Right lung (tissue), 5 donors: Measurements from ENCODE around the gene DNAJC25. TPM values are rescaled to one million over a fixed set of nuclear protein-coding genes. Genes with fewer than 3 reads are reported as not detected.

Experiments used
- DNase-seq, 2 donors: peaks; one replicate each; pipeline ENCODE4 v3.0.0-alpha.2; 2013
- polyA plus RNA-seq, 5 donors: library from polyadenylated mRNA; unstranded; fragments of 120-200 nt; gene quantifications; one replicate each; pipeline versions ENCODE4 v1.2.1 to v1.2.3, GENCODE V29; 2013; ENCODE audit warnings: inconsistent platforms in 1 of 5, low replicate concordance in 1 of 5; ENCODE audit not compliant: insufficient read length in 5 of 5, insufficient read depth in 1 of 5

The DNAJC25 gene
- polyA plus RNA-seq, 5 donors, result 11.2 to 14.8 (median 13.5) TPM

DNA sequence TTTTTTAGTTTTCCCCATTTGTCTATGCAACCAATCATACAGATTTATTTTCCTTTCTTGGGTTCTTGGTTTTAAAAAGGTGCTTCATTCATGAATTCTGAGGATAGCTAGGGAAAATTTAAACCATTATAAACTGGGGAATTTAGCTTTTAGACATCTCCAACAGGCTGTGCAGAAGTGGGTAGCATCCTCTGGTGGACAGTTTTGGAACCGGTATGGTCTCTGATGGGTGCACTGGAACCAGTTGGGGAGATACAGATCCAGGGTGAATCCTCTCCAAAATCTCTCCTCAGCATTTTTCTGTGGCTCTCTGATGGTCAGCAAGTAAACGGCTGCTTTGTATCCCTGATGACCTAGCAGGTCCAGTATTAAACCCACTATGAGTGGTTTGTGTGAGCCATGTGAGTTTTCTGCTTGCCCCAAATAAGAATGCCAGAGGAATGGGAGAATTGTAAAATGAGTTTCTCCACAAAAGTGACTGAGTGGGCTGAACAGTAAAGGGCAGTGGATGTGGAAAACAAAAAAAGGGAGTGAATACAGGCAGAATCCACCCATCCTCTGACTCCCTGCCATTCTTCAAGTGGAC is 9.1 kb upstream of the DNAJC25 start:
- DNase-seq, result no peak

DNA sequence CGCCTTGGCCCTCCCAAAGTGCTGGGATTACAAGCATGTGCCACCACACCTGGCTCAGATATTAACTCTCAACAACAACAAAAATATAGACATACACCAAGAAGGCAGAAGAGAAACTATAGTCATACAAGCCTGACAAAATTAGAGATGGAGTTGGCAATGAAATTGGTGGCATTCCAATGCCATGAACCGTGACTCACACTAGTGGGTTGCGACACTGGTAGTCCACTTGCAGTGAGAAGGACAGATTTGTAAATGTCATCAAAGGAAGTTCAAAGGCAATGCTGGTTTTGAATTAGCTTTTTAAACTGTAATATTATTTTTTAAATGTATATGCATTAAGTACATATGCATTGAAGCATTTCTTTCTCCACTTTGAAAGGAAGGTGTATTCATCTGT is 8.5 kb upstream of the DNAJC25 start:
- no peak for DNase-seq

DNA sequence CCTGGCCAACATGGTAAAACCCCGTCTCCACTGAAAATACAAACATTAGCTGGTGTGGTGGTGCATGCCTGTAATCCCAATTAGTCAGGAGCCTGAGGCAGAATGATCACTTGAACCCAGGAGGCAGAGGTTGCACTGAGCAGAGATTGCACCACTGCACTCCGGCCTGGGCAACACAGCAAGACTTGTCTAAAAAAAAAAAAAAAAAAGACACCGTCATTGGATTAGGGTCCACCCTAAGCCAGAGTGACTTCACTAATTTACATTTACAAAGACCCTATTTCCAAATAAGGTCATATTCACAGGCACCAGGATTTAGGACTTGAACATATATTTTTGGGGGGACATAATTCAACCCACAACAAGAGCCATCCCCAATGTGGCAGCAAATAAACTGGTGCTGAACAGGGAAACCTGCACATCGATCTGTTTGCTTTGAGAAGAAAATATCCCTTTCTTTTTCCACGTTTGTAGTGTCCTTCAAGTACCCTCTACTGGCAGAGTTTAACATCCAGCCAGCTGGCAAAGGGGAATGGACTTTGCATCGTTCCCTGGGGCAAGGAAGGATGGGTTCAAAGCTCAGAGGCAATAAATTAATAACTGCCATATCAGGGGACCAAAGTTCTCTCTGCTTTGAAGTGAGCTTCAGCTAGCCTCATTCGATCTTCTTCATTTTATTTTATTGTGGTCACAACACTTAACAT is 3.7 kb upstream of the DNAJC25 start:
- no peak for DNase-seq

DNA sequence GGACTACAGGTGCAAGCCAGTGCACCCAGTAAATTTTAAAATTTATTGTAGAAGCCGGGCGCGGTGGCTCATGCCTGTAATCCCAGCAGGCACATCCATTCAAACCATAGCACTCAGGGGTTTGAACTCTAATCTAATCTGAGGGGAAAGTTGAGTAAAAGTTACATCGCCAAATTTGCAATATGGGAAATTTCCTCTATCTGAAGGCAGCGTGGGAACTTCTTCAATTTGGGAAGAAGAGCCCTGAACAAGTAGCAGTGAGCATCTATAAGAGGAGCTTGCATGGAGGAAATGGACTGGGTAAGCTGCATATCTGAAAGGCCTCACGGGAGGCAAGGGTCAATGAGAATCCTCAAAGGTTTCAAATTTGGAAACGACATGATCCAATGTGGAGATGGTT is 2.7 kb upstream of the DNAJC25 start:
- DNase-seq, result no peak

DNA sequence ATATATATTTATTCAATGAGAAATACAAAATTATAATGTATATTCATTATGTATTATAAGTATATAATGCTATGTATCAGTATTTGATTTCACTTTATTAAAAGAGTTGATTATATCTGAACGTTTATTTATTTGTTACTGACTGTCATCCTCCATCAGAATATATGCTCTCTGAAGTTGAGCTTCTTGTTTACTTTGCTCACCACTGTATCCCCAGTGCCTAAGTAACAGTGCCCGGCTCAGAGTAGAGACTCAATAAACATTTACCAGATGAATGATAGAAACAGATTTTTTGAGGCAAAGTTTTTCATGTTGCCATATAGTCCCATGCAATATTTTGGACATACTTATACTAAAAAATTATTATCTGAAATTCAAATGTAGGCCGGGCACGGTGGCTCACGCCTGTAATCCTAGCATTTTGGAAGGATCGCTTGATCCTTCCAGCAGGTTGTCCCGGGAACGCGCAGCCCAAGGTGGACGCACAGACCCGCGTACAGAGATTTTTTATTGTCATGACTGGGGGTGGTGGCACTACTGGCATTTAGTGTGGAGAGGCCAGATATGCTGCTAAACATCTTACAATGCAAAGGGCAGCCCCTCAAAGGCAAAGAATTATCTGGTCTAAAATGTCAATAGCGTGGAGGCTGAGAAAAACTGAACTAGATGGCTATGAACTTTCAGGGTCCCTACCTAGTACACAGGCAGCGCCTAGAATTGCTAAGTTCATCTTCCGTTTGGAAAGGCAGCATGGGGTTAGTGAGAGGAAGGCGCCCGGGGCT is 761 bp upstream of the DNAJC25 start:
- DNase-seq, result no peak

DNA sequence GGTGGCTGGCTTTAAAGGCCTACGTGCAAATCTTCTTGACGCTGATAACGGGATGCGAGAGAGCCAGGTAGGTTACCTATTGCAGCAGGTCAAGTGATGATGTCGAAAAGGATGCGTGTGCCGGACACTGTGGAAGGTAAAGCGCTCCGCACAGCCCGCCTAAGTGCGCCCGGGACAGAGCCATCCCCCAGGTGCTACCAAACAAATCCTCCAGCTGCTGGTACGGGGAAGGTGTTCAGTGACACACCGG is 245 bp upstream of the DNAJC25 start:
- DNase-seq, result no peak

DNA sequence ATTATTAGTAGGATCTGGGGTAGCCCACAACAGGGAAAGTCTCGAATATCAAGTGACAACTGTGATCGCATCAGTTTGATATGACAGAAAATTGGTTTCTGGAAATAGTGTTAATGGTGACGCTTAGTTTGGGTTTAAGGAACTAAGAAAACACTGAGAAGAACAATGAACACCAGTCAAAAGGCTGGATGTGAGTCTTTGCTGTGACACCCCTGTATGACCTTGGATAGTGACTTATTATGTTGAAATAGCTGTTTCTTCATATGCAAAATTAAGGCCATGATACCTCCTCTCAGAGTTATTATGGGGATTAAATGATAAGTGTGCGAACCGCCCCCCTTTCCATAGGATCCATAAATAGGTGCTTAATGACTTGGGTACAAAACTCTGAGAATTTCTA is 926 bp downstream of the DNAJC25 start:
- DNase-seq, result no peak

DNA sequence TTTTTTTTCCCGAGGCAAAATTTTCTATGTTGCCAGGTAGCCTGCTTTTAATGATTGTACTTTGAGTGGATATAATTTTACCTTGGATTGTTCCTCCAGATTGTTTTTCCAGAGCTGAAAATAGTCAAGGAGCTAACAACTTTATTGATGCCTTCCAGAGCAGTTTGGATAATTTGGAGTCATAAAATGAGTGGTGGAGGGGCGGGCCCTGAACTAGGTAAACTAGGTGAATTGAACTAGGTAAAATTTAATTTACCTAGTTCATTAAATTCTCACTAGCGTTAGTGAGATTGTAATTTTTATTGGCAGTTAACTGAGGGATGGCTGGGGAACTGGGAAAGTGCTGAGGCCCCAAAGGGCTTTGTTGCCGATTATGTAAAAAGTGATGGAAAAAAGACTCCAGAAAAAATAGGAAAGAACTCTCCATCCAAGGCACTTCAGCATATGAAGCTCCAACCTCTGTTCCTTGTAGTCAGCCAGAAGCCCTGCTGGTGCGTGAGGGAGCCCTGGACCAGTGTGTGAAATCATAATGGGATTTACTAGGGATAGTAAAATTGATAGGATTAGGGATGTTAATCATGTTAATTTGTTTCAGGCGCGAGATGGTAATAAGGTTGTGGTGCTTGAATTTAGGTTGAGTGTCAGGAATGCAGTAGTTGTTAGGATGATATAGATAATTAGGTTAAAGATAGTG is 1.7 kb downstream of the DNAJC25 start:
- no peak for DNase-seq

DNA sequence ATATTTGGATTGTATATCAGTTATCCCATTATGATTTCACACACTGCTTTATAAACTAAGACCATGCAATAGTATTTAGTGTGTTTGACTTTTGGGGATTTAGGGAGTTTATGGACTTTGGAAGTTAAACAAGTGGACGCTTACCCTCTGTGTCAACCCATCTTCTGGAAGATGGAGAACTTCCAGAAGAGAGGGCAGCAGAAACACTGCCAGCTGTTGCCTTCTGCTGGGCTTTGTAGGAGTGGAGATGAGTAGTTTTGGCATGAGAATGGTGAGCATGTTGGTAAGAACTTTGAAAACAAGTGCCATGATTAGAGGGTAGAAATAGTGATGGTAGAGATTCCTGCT is 2.2 kb downstream of the DNAJC25 start:
- no peak for DNase-seq

DNA sequence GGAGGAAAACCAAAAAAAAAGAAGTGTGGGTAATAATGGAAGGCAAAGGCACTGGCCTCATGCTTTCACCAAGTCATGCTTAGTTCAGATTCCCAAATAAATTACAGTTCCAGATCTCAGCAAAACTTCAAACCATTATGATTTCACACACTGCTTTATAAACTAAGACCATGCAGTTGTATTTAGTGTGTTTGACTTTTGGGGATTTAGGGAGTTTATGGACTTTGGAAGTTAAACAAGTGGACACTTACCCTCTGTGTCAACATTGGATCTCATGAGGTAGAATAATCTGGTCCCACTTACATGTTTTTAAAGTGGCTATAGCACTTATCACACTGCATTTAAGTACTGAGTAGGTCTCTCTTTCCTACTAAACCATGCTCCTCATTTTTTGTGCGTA is 3.7 kb downstream of the DNAJC25 start:
- DNase-seq, result no peak

DNA sequence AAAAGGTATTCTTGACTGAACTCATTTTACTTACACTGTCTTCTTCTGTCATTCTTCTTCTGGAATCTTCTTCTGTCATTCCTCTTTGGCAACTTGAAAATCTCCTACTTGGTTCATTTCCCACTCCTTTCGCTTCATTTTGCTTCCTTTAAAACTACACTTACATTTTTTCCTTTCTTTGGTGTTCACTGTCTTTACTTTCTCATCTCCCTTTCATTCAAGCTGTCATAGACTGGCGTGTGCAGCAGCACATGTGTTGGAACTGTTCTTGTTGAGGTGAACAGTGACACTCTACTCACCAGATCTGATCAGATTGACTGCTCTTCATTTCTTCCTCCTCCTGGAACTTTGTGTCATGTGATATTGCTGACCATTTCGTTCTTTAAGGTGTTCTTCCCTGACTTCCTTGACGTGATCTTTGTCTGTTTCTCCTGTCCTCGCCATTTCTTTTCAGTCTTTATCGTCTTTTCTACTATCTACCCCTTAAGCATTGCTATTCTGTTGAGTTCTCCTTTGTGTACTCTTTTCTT is 6.4 kb downstream of the DNAJC25 start:
- no peak for DNase-seq

DNA sequence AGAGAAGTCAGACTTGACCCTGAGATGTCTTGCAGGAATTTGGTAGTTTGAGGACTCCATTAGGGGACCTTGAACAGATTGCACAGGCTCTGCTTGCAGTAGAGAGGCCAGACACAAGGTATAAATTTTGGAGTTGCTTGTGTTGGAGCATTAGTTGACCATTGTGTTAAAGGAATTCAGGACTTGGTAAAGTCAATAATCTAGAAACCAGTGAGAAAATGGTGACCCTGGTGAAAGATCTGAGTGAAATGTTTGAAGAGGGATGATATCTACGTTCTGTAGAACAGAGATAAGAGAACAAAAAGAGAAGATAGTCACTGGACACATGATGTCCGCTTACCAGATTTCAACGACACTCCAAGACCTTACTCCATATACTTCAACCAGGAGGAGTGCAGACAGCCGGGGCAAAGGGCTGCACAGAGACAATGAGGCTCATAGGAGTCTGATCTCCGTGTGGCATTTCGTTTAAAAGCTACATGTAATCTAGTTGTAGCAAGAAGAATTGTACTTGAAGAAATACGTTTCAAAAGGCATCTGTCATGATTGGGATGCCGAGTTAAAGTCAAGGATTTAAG is 13.2 kb downstream of the DNAJC25 start:
- no peak for DNase-seq

DNA sequence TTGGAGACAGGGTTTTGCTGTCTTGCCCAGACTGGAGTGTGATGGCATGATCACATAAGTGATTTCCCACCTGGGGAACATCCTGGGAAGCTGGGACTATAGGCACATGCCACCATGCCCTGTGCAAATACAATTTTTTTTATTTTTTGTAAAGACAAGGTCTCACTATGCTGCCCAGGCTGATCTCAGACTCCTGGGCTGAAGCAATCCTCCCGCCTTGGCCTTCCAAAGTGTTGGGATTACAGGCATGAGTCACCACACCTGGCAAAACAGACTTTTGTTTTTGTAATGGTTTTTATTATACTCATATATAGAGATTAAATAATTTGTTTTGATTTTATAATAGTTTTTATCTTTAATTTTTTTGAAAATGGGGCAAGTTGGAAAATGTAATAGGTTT is 14.7 kb downstream of the DNAJC25 start:
- DNase-seq, result no peak

DNA sequence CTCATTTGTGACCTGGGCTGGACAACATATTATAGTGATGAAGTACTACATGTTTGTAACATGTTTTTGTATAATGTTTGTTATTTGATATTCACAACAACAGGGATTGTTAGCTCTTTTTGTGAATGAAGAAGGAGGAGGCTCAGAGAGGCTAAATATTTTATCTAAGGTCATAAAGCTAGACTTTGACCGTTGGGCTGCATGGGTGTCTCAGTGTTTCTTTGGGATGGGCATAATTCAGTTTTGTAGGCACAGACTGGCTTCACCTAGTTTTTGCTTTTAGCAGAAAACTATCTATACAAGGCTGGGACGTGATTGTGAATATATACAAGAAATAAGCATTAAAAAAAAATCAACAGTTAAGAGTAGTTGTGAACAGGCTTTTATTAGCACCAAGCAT is 15.3 kb downstream of the DNAJC25 start:
- DNase-seq, result no peak

DNA sequence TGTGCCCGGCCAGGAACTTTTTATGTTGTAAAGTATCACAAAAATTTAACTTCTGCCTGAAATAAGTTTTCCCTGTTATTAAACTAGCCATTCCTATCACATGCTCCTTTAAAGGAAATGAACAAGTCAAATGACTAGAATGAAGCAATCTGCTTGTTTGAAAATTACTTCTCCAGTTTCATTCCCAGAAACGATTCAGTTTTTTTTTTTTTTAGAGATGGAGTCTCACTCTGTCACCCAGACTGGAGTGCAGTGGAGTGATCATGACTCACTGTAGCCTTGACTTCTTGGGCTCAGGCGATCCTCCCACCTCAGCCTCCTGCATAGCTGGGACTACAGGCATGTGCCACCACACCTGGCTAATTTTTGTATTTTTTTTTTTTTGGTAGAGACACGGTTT is 16.9 kb downstream of the DNAJC25 start:
- DNase-seq, result no peak

DNA sequence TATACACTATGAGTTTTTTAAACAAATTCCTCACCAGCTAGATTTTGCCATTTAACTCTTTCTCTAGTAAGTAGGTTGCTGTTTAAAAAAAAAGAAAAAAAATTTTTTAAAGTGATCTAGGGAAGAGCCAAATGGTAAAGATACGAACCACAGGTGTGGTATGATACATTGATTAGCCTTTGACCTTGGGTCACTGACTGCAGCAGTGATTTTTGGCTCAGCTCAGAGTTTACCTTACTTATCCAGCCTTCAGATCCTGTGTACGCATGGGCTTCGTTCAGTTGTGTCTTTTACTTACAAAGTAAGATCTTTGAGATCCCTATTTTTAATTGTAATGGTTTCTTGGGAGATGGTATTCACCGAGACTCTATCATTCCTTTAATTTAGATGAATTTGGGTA is 17.9 kb downstream of the DNAJC25 start:
- no peak for DNase-seq

DNA sequence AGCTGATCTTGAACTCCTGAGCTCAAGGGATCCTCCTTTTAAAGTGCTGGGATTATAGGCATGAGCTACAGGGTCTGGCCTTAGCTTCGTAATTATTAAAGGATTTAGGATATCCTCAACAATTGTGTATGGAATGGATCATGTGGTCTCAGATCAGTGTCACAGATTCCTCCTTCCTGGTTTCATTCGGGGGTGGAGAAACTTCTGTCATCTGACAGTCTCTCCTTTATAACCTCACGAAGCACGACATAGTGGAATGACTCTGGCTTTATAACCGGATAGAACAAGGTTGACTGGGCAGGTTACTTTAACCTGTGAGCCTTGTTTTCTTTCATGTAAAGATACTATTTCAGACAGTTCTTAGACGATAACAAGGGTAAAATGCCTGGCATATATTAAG is 25.9 kb downstream of the DNAJC25 start:
- no peak for DNase-seq

DNA sequence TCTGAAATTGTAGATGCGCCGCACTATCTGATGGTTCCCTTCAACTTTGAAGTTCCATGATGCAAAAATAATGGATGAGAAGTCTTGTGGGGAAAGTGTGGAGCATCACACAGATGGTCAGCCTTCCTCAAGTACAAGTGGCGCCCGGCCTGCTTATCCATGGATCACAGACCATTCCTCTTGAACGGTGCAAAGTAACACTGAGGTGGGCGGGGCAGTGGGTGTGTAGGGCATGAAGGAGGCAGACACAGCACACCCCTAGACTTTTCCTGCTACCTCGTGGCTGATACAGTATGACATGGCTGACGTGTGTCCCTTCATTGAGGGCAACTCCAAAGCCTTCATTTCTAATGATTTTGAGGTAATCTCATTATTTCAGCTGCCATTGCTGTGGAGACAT is 27.8 kb downstream of the DNAJC25 start:
- no peak for DNase-seq

DNA sequence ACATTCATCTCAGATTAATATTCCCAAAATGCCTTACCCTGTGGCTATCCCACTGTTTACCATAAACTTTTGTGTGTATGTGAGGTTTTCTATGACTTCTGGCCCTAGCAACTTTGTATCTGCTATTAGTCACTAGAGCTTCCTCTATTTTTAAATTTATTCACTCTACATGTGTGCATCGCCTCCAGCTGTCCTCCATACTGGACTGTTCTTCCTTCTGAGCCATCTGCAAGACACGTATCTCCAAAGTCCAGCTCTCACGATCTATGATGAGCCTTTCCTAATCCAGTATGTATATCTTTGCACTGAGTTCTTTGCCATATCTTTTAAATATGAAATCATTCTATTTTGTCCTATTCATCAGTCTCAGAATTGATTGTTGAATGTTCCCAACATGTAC is 28.6 kb downstream of the DNAJC25 start:
- no peak for DNase-seq

DNA sequence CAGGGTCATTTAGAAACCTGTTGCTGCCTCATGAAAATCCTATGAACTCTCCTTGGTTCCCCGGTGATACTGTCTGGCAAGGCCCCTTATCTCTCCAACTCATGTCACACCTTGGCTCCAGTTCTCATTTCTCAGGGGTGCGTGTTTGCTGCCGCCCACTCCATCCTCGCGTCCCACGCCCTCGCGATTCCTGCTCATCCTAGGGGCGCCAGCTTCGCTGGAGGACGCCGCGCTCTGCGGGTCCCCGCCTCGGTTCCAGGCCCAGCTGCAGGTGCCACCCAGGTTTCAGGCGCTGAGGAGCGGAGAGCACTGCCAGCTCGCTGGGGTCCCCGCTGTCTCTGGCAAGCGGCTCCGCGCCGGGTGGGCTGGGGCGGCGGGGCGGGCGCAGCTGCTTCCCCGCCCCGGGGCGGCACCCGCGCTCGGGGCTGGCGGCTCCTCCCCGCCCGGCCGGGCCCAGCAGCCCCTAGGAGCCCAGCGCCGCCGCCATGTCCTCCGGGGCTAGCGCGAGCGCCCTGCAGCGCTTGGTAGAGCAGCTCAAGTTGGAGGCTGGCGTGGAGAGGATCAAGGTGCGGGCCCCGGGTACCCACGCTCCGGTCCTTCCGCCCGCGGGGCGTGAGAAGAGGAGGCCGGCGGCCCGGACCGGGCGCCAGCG is 30.1 kb downstream of the DNAJC25 start, which contains the start of gene GNG10:
Gene GNG10 (plus strand): TSS at position 456 of the 652 bp plus-strand sequence. CDS start 30 bp downstream, at position 486.
- DNase-seq, result peak; percentile 41 to 48

DNA sequence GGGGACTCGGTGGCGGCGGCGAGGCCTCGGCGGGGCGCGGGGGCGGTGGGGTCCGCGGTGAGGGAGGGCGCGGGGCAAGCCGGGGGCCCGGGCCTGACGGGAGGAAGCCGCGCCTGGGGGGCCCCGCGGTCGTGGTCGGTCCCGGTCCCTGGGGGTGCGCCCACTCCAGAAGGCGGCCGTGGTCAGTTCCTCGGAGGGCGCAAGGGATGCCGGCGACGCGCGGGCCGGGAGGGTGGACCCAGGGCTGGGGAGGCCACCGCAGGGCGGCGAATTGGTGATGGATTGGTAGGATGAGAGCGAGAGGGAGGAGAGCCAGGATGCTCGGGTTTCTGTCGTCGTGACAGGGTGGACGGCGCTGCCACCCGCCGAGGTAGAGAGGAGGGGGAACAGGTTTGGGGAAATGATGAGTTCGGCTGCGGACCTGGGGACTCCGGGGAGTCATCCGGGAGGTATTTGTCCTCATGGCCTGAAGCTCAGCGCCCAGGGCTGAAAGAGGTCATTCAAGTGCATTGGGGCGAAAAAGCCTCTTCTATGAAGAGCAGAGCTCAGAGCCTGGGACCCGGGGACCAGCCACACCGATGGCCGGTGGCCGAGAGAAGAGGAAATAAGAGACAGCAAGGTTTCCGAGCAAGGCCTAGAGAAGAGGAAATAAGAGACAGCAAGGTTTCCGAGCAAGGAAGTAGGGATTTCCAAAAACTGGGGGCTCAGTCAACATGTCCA is 30.8 kb downstream of the DNAJC25 start:
- peak; percentile 9 to 34 for DNase-seq
